NOMO-1 (cell line): ENCODE data around the gene TENM4.

Experiments
- DNase-seq, 2 experiments: peaks; one replicate each; lab custom pipeline; 2025; ENCODE audit not compliant: unreplicated experiment in 2 of 2; lab: John Stamatoyannopoulos, UW

TENM4 gene

GRCh38 chr11:78657968-78658839, 782.6 kb downstream of the TENM4 start:
- DNase-seq, result no peak

DNA sequence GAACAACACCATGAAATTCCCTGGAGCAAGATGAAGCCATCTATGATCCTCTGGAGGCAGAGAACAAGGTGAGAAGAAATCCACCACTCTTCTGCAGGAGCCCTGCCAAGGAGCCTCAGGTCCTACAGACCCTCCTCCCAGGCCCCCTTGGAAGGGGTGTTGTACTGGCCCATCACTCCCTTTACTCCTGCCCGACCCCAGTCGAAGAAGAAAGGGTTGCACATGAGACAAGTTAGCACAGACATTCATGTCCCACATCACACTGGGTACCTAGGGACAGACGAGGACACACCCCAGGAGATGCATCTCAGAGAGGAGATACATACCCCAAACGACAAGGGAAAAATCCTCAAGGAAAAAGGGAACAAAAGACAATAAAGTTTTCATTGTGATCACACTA, 783.4 kb downstream of the TENM4 start:
- DNase-seq, result no peak

DNA sequence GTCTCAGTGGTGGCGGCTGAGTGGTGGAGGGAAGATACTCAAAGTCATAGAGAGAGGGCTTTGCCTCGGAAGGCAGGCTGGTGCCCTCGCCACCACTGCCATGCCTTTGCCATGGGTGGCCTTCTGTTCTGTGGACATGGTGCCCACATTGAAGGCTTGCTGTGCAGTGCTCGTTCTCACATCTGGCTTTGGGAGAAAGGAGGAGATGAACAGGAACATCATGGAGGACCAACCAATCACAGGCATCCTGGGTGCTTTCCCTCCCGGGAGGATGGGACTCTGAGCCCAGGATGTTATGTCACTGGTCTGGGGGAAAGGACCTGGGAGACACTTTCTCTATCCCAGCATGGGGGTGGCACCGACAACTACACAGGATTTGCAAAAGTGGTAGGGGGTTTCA, 783.8 kb downstream of the TENM4 start:
- DNase-seq, result no peak

DNA sequence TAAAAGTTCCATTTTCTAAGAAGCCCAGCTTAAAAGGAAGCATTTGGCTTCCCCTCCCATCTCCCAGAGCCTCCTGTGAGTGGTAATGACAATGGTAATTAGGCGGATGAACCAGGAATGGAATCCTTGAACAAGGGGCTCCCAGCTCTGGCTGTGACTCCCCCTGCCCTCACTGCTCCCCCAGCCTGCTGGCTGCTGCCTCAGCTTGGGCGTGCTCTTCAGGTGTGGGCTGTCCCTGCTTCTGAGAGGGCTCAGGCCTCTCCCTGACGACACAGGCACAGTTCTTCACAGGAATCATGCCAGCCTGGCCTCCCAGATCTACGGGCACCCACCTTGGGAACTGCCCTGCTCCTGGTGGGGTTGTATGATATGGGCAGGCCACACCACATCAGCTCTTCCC, 784.5 kb downstream of the TENM4 start:
- no peak for DNase-seq

- DNase-seq, result no peak
Observed at GRCh38 chr11:78655561-78655960, 785.3 kb downstream of the TENM4 start.

GRCh38 chr11:78654866-78655265, 786.0 kb downstream of the TENM4 start:
- no peak for DNase-seq

GRCh38 chr11:78654071-78654470, 786.8 kb downstream of the TENM4 start:
- no peak for DNase-seq

DNA sequence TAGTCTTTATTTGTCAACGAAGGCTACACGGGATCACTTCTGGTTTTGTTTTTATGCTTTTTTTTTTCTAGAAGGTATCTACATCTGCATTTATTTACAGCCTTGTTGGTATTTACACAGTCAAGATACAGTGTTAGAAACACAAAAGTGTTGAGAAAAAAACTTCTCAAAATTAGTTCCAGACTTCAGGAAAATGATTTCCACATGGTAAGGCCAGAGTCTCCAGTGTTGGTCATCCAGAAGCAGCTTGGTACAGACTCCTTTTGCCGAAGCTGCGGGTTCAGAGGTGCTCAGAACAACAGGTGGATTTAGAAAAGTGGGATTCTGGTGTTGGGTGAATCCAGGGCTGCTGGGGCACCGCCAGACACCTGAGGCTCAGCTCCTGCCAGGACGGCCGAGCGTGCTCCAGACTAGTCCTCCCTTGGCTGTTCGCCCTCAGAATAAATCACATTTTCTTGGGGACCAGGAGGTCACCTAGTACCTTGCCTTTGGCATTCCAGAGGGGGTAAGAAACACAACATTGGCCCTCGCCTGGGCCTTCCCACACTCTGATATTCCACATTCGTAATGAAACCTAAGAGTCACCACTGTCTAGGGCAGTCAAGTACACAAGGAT, 787.4 kb downstream of the TENM4 start:
- no peak for DNase-seq

- no peak for DNase-seq
Observed at GRCh38 chr11:78652843-78653239, 788.0 kb downstream of the TENM4 start.

GRCh38 chr11:78651923-78652842, 788.6 kb downstream of the TENM4 start:
- DNase-seq, result no peak

GRCh38 chr11:78651136-78651775, 789.6 kb downstream of the TENM4 start:
- no peak for DNase-seq

DNA sequence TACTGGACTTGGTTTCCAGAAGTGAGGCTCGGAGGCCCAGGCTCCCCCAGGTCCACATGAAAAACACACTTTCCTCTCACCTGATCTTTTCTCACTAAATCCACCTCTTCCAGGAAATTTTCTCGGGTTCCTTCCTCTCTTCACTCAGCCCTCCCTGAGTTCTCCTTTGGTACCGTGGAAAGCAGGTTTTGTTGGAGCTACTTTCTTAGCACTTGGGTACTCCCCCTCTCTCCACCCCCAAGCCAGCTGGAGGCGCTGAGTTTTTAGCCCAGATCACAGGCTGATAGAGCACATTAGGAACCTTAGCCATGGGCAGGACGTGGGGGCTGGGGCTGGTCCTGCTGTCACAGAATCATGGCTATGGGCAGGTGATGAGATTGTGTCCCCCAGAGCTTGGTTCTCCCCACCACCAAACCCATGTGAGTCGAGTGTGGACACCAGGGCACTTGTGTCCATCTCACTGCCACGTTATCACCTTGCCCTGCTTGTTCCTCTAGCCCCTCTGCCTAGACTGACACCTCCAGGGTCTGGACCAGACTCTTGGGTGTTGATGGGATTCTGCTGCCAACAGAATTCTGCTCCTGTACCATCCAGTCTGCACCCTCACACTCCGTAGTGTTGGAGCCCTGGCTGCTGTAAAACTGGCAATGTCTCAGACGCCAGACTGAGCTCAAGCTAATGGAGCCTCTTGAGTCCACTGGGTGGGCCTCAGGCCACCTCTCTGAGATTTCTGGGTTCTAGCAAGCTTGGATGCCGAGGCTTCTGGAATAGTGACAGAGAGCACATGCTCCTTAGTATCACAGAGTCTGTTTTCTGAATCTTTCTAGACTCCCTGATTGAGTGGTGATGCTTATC, 791.2 kb downstream of the TENM4 start:
- DNase-seq, result no peak

GRCh38 chr11:78647986-78648875, 792.6 kb downstream of the TENM4 start:
- DNase-seq, result no peak

DNA sequence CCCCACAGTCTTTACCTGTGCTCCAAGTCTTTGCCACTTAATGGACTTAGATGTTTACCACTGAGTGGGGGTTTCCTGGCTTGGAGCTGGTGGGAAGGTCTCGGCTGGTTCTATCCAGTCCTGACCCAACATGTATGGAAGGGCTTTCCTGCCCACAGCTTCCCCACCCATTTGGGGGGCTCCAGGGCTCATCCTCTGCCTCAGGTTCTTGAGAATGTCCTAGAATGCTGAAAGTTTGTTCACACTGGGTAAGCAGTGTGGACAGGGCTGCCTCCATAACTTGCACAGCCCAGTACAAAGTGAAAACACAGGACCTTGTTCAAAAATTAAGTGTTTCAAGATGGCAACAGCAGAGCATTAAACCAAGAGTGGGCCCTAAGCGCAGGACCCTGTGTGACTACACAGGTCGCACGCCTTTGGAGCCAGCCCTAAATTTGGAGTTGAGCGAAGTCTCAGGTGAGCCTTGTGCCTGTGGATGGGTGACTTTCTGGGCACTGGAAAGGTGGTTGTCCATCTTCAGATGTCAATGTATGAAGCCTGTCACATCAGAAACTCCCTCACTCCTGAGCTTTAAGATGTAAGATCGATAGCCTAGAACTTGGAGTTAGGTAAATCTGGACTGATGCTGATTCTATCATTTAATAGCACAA, 793.4 kb downstream of the TENM4 start:
- DNase-seq, result no peak

DNA sequence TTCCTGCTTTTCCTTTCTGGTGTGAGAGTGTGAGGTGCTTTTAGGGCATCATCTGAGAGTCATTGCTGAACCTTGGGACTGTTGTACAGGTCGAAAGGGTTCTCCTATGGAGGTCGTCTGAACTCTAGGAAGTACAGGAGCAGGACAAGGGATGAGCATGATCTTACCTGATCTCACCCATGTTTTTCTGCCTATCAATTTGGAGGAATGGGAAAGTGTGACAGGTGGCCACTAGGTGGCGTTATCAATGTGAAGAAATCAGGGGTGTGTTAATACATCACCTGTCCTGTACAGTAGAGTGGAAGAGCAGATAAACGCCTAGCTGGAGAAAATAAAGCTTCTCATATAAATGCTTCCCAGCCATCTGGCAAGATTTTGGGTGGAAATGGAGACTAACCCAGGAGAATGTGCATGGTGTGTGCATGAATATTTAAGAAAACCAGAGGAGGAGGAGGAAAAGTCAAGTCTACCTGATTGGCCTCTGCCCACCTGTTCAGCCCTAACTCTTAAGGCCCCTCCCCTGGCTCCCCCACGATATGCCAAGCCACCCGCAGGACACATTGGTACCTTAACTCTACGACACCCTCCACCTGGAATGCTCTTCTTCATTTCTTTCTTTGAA, 794.2 kb downstream of the TENM4 start:
- peak in 1 of 2 experiments; percentile 27 for DNase-seq

DNA sequence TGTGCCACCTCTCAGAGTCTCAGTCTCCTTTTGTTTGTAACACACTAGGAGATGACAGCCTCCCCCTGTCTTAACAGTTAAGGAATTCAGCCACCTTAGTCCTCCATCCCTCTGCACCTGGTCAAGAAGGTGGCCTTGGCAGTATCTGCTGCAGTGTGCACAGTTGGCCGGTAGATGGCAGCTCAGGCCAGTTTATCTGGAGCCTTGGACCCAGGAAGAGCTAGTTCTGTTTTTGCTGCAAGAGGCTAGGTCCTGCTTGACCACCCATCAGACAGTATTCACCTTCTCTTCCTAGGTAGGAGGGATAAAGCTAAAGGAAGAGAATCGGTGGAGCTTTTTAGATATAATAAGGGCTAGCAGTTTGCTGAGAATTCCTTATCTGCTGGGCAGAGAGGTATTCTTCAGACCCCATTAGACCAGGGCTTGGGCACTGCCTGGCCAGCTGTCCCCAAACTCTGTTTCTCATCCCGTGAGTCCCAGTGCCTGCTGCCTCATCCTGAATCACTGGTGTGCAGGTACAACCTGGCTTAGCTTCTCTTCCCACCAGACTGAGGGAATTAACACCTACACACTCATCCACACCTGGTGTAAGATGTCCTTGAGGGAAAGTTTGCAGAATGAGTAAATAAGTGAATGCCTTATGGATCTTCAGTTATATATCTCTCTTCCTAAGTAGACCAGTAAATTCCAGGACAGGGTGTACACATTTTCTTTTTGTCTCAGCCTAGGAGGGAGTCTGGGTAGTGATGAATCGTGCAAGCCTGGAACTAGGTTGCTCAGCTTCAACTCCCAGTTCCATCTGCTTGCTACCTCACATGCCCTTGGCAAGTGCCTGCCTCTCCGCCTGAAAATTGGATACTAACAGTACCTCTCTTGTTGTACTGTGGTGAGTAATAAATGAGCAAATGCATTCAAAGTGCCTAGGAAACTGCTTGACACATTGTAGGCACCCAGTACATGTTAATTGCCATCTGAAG, 795.3 kb downstream of the TENM4 start:
- DNase-seq, result peak; percentile 32 to 57

GRCh38 chr11:78643676-78644056, 797.2 kb downstream of the TENM4 start:
- DNase-seq, result no peak
